NCI-H2081 treated with DMSO at 0.1 percent for 48 hours (cell line): ENCODE results near the gene KRABD2.
"Not testable (repeated sequence)": the region's sequence is repeated elsewhere in the genome, so short reads cannot be mapped to it uniquely, and the experiment has no call there.

ENCODE experiments used
- DNase-seq: peaks from one replicate; lab custom pipeline; 2025; lab: John Stamatoyannopoulos, UW

The KRABD2 gene

DNA sequence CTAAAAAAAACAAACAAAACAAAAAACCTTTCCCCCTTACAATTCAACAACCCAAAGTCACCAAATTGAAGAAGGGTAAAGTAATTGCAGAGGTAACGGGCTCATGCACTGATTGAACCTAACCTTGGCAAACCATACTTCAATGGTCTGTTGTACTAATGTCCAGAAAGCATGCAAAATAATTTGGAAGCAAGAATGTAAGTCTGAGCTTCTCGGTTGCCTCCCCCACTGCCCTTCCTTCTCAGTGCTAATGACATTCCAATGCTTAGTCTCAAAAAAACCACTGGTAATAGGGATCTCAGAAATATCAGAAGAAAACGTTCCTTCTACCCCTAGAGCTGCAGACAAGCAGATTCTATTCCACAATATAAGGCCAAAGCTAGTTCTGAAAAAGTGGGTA, 15.8 kb downstream of the KRABD2 start:
- DNase-seq, result no peak

DNA sequence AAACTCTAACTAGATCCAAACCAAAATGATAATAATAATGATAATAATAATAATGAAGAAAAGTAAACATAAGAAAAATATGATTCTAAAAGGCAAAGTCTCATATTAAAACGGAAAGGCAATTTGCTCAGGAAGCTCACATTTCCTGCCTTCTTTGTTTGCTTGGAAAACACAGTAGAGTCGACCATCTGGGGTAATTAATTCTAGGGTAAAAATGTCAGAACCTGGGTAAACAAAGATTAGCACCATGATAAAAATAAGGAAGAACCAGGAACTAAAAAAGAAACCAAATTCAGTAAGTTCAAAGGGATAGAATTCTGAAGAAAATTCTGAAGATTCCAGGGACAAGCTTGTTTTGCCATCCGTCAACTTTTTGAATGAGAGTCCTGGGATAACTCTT, 16.2 kb downstream of the KRABD2 start:
- no peak for DNase-seq

DNA sequence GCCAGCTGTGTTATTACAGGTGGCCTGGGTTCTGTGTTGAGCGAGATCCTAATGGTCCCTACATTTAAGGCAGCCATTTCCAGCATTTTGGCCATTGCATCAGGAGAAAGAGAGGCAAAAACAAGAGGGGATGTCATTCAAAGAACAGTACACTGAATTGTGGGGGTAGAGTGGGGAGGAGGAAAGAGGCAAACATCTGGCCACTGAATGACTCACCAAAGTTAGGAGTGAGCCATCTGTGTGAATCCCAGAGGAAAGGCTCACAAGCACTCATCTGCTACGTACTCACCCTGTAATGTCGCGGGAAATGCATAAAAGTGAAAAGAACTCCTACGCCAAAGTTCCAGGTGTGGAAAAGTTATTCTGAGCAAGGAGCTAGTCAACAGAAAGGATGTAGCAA, 16.7 kb downstream of the KRABD2 start:
- no peak for DNase-seq

DNA sequence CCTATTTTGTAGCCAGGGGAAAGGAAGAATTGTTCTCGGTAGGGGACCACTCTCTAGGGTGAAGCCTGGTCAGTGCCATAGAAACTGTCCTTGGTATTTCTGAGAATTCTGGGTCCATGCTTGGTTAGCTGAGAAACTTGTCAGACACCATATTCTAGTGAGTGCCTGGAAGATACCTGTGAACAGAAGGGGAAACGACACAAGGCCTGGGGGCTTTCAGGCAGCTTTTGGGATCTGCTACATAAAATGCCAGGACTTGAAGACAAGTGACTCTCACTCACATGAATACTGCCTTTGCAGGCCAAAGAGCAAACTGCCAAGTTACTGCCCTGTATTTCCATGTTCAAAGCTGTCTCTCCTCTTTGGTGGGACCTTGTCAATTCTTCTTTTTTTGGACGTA, 18.6 kb downstream of the KRABD2 start:
- no peak for DNase-seq

DNA sequence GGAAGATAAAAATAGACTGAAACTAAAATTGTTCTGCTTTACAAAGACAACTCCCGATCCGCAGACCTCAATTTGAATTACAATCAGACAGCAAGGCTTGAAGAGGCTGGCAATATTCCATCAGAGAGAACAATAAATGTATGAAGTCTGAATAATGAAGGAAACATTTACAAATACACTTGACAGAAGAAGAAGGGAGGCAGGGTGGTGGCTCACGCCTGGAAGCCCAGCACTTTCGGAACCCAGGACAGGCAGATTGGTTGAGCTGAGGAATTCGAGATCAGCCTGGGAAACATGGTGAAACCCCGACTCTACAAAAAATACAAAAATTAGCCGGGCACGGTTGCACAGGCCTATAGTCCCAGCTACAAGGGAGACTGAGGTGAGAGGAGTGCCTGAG, 22.3 kb downstream of the KRABD2 start:
- no peak for DNase-seq

DNA sequence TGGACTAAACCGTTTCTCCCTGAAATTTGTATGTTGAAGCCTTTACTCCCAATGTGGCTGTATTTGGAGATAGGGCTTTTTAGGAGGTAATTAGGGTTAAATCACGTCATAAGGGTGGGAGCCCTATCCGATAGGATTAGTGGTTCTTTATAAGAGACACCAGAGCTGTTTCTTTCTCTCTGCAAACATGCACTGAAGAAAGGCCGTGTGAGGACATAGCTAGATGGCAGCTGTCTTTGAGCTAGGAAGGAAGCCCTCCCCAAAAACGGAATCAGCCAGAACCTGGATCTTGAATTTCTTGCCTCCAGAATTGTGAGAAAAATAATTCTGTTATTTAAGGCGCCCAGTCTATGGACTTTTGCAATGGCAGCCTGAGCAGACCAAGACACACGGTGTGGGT, 22.8 kb downstream of the KRABD2 start:
- DNase-seq, result no peak

DNA sequence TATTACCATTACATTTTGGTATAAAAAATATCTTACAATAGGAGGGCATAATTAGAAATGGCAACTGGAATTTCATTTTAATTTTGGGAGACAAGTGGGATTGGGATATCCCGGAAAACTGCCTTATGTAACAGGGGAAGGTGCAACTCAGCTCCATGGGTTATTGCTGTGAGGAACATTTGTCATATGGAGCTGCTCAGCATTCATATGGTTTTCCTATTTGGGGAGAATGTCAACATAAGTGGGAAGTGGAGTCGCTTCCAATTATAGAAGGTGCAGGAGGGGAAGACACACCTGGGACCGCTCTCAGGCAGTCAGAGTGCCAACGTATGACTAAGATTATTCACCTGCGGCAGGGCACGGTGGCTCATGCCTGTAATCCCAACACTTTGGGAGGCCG, 26.2 kb downstream of the KRABD2 start:
- DNase-seq, result no peak

DNA sequence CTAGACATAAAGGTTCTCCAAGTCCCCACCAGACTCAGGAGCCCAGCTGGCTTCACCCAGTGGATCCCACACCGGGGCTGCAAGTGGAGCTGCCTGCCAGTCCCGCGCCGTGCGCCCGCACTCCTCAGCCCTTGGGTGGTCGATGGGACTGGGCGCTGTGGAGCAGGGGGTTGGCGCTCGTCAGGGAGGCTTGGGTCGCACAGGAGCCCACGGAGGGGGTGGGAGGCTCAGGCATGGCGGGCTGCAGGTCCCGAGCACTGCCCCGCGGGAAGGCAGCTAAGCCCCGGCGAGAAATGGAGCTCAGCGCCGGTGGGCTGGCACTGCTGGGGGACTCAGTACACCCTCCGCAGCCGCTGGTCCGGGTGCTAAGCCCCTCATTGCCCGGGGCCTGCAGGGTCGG, 29.5 kb downstream of the KRABD2 start:
- not testable (repeated sequence) for DNase-seq

DNA sequence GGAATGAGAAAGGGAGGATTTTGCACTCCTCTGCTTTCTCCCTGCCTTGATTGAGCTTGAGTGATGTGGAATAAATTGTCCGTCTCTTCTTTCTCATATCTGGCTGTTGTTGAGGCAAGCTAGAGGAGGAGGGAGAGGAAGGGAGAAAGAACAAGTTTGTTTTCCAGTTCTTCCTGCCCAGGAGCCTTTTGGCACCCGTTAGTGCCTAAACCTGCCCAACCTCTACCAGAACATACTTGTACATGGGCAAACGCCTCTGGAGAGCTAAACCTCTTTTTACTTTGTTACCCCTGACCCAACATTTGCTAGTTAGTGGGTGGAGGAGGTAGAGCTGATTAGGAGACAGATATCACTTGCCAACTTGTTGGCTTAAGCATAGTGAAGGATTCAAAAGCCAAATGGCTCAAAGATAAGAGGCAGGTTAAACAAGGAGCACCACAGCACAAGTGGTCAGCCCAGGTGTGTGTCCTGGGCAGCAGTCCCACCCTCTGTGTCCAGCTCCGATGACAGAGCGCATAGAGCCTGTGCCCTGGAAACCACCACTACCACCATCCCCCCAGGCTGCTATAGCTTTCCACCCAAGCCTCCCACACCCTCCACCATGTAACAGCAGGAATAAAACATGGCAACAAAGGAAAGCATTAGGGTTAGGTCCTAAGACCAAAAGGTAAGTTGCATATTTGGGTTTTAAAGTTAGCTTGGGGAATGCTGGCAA, 30.4 kb downstream of the KRABD2 start:
- no peak for DNase-seq

DNA sequence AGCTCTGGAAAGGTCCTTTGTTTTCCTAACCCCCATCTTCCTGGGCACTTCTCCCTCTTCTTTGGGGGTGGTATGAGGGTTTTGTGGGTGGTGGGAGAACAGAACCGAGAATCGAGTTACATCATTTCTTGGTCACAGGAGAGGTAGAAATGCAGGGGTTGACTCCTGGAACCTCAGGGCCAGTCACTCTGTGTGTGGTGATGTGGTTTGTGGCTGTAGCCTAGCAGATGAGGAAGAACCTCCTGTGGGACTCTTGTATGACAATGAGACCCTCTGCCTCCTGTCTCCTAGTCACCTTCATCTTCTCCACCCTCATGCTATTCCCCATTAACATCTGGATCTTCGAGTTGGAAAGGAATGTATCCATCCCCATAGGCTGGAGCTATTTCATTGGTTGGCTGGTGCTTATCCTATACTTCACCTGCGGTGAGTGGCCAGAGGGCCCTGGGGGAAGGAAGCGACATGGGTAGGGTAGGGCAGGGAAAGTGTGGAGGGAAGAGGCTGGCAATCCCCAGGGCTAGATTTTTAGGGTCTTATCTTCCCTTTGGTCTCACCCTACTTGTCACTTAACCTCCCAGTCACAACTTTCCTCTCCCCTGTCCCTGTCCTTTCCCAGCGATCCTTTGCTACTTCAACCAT, 31.3 kb downstream of the KRABD2 start:
- DNase-seq, result no peak

DNA sequence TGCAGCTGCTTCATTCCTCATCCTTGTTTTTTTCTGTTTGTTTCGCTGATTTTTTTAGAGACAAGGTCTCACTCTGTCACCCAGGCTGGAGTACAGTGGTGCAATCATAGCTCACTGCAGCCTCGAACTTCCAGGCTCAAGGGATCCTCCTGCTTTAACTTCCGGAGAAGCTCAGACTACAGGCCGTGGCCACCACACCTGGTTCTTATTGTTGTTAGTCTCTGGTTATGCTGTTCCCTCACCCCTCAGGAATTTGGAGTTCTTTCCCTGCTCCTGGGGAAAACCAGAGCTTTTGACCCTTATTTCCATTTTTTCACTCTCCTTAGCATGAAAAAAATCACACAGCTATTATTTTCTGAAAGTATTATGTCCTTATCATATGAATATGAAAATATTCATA, 35.0 kb downstream of the KRABD2 start:
- no peak for DNase-seq

DNA sequence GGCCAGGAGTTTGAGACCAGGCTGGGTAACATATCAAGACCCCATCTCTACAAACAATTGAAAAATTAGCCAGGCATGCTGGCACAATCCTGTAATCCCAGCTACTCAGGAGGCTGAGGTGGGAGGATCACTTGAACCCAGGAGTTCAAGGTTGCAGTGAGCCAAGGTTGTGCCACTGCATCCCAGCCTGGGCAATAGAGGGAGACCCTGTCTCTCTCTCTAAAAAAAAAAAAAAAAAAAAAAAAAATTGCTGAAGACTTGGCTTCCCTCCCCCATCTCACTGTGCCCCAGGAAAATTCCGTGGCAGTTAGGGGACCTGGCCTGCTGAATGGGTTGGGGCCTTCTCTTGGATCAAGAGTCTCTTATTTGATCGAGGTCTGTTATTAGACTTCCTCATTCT, 37.0 kb downstream of the KRABD2 start, which contains the start of gene ODF4:
Gene ODF4, plus strand, starts transcription at position 301 of the 400 bp plus-strand sequence. CDS start 212 bp downstream, outside the sequence.
- no peak for DNase-seq

DNA sequence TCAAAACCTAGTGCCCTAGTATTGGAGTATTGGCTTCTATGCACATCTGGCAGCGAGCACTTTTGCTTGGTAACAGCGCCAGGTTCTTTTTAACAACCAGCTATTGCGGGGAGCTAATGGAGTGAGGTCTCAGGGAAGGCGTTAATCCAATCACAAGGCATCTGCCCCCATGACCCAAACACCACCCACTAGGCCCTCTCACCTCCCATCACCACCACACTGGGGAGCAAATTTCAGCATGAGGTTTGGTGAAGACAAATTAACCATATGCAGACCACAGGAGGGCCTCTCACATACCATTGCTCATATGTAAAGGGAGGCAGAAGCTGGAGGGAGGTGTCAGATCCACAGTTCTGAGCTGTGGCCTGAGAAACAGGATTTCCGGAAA, 37.8 kb downstream of the KRABD2 start:
- DNase-seq, result no peak

DNA sequence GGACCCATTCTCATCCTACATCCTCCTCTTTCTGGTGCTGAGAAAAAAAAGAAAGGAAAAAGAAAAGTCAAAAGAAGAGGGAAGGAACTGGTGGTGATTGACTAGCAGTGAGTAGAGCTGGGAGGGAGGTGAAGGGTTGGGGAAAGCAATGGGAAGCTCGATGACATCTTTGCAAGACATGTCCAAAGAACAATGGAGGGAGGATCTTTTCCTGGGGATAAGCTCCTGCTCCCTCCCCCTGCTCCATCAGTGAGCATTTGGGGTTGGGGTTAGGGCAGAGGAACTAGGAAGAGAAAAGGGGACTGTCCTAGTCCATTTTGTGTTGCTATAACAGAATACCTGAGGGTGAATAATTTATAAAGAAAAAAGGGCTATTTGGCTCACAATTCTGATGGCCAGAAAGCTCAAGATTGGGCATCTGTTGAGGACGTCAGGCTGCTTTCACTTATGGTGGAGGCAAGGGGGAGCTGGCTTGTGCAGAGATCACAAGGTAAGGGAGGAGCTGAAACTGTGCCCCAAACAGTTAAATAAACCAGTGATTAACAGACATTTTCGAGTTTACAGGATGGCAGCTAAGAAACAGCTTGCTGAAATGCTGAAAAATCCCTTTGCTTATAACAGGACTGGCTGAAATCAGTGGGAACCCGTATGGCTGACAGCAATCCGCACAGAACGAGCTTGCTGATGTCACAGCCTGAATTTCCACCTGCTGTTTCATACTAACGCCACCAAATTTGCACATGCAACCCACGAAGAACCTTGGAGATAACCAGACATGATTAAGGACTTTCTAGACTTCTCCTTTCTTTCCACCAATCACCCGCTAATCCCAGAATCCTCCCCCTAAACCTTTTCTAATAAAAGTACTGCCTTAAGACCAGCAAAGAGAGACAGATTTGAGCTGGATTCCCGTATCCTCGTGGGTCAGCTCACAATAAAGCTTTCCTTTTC, 38.4 kb downstream of the KRABD2 start:
- no peak for DNase-seq

DNA sequence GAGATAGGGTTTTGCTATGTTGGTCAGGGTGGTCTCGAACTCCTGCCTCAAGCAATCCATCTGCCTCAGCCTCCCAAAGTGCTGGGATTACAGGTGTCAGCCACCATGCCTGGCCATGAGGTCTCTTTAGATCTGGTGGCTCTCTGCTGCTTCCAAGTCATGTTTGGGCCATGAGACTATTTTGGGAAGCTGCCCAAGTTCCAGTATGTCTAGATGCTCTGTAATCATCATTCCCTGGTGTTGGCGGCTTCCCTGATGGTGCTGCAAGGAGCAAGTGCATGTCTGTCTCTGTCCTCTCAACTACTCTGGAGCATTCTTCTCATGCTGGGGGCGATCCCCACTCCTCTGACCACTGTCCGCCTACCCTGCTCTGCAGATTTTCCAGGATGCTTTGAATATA, 43.2 kb downstream of the KRABD2 start:
- DNase-seq, result no peak

DNA sequence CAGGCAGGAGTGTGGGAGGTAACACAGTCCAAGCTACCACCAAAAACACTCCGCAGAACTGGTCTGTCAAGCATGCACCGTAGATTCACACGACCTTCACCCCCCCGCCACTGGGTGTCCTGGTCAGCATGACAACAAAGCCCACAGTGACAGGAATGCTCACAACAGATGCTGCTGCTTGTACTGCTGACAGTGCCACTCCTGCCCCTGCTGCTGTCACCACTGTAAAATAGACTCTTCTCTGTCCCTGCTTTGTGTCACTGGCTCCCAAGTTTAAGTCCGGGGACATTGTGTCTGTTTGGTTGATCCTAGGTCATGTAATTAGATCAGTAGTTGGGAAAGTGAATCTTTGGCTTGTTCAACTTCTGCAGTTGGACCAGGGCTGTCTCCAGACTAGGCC, 43.8 kb downstream of the KRABD2 start:
- no peak for DNase-seq

DNA sequence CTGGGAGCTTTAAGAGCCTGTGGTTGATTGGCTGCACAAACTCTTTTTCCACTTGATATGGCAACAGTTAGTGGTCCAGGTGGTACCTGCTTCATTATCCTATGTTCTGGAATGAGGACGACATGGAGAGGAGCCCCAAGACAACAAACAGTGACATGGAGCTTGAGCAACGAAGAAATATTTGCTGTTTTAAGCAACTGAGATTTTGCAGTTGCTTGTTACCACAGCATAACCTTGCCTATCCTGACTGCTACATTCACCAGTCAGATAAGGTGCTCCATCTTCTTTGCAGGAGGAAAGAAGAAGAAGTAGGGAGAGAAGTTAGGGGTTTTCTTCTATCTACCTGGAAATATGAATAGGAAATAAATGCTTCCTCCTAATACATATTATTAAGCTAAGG, 44.4 kb downstream of the KRABD2 start:
- DNase-seq, result no peak

DNA sequence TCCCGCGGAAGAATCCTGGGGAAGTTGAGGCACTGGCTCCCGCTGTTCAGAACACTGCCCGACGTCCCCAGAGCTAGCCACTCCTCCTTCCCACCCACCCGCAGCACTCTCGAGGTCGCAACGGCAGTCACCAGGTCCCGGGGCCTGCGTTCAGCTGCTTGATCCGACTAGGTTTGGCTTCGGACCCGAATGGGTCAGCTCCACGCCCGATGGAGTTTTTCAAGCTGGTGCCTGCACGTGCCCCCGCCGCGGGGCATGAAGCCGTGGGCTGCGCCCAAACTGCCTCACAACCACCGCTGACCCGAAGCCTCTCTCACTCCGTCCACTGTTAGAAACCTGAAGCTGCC, 49.2 kb downstream of the KRABD2 start:
- DNase-seq, result no peak
